T-helper 2 cell (primary cell): ENCODE measurements around the gene SEMA4D.

Experiments used
- DNase-seq, 5 experiments: peaks; one replicate each; pipeline versions ENCODE4 v3.0.0 to v3.0.0-alpha.2; 2012 to 2022

Gene SEMA4D

GRCh38 chr9:89502038-89502601 lies 4.2 kb upstream of the SEMA4D start:
- peak in 3 of 5 experiments; percentile 40 to 99 (median 95) for DNase-seq

GRCh38 chr9:89501311-89501898 lies 3.5 kb upstream of the SEMA4D start:
- DNase-seq, result peak in 1 of 5 experiments; percentile 65

GRCh38 chr9:89500008-89500407 lies 2.1 kb upstream of the SEMA4D start:
- DNase-seq, result no peak

GRCh38 chr9:89498852-89499480 lies 1.1 kb upstream of the SEMA4D start:
- DNase-seq, result peak in 3 of 5 experiments; percentile 44 to 91 (median 68)

GRCh38 chr9:89497257-89497963 lies 503 bp downstream of the SEMA4D start:
- peak in 1 of 5 experiments; percentile 73 for DNase-seq

GRCh38 chr9:89496645-89497256 lies 1.2 kb downstream of the SEMA4D start:
- DNase-seq, result peak in 1 of 5 experiments; percentile 61

GRCh38 chr9:89495824-89496560 lies 1.9 kb downstream of the SEMA4D start:
- DNase-seq, result no peak

- DNase-seq, result no peak
Measured at GRCh38 chr9:89494199-89494598, 3.7 kb downstream of the SEMA4D start.

GRCh38 chr9:89493671-89494070 lies 4.2 kb downstream of the SEMA4D start:
- no peak for DNase-seq

- DNase-seq, result no peak
Measured at GRCh38 chr9:89493181-89493580, 4.7 kb downstream of the SEMA4D start.

GRCh38 chr9:89492586-89492985 lies 5.3 kb downstream of the SEMA4D start:
- DNase-seq, result no peak

GRCh38 chr9:89491694-89492093 lies 6.2 kb downstream of the SEMA4D start:
- DNase-seq, result no peak

- peak in 2 of 5 experiments; percentile 78 to 94 for DNase-seq
Measured at GRCh38 chr9:89489548-89490530, 8.1 kb downstream of the SEMA4D start.

GRCh38 chr9:89488936-89489335 lies 9.0 kb downstream of the SEMA4D start:
- DNase-seq, result no peak

- DNase-seq, result no peak
Measured at GRCh38 chr9:89488131-89488530, 9.8 kb downstream of the SEMA4D start.

- no peak for DNase-seq
Measured at GRCh38 chr9:89486681-89487080, 11.2 kb downstream of the SEMA4D start.

- DNase-seq, result peak in 1 of 5 experiments; percentile 78
Measured at GRCh38 chr9:89484475-89485404, 13.2 kb downstream of the SEMA4D start.

- DNase-seq, result peak; percentile 47 to 77 (median 68)
Measured at GRCh38 chr9:89483592-89484474, 14.1 kb downstream of the SEMA4D start.

GRCh38 chr9:89482901-89483361 lies 15.0 kb downstream of the SEMA4D start:
- no peak for DNase-seq
